Liver (tissue), 9 donors: ENCODE results near the gene MTHFS. TPM values are rescaled to one million over a fixed set of nuclear protein-coding genes. Genes with fewer than 3 reads are reported as not detected.
A peak's percentile ranks its signal among the peaks of the same experiment; 100 is the strongest.

Experiments used
- DNase-seq: peaks from one replicate; pipeline ENCODE4 v3.0.0-alpha.2; 2017; ENCODE audit warnings: low spot score
- H3K27ac ChIP-seq, 2 donors: one replicate each; pipeline ENCODE4 v1.7.0; 2013; ENCODE audit warnings: inconsistent platforms in 2 of 2, low read length in 2 of 2, control low read depth in 1 of 2, low read depth in 1 of 2, mild to moderate bottlenecking in 1 of 2
- H3K27me3 ChIP-seq, 4 donors: one replicate each; pipeline versions ENCODE4 v1.6.1 to v1.7.0; 2013; ENCODE audit warnings: low read length in 3 of 4, inconsistent platforms in 1 of 4, mild to moderate bottlenecking in 1 of 4, moderate library complexity in 1 of 4; ENCODE audit not compliant: control insufficient read depth in 4 of 4, insufficient read depth in 4 of 4
- H3K36me3 ChIP-seq, 4 donors: one replicate each; pipeline versions ENCODE4 v1.6.1 to v1.7.0; 2013; ENCODE audit warnings: low read length in 3 of 4, mild to moderate bottlenecking in 3 of 4, low read depth in 1 of 4, moderate library complexity in 1 of 4; ENCODE audit not compliant: control insufficient read depth in 4 of 4, insufficient read depth in 3 of 4
- H3K4me1 ChIP-seq, 4 donors: one replicate each; pipeline versions ENCODE4 v1.6.1 to v1.7.0; 2013; ENCODE audit warnings: low read length in 3 of 4, mild to moderate bottlenecking in 3 of 4, moderate library complexity in 1 of 4; ENCODE audit not compliant: control insufficient read depth in 4 of 4, insufficient read depth in 4 of 4
- H3K4me3 ChIP-seq, 3 donors: one replicate each; pipeline versions ENCODE4 v1.6.1 to v1.7.0; 2013; ENCODE audit warnings: low read length in 3 of 3, control low read depth in 1 of 3, low read depth in 1 of 3, mild to moderate bottlenecking in 1 of 3
- H3K9ac ChIP-seq, 2 donors: one replicate each; pipeline ENCODE4 v1.7.0; 2013; ENCODE audit warnings: low read length in 2 of 2, mild to moderate bottlenecking in 2 of 2, moderate library complexity in 2 of 2, control low read depth in 1 of 2, low read depth in 1 of 2
- H3K9me3 ChIP-seq, 4 donors: one replicate each; pipeline versions ENCODE4 v1.6.1 to v1.7.0; 2013; ENCODE audit warnings: low read length in 3 of 4; ENCODE audit not compliant: control insufficient read depth in 4 of 4
- EGR1 ChIP-seq, 2 donors: IDR thresholded peaks; 2 replicates each; pipeline ENCODE4 v1.6.1; 2016 to 2018; ENCODE audit warnings: antibody characterized with exemption in 2 of 2, low read depth in 2 of 2
- FOXA1 ChIP-seq: IDR thresholded peaks from 2 replicates; pipeline ENCODE4 v1.6.1; 2016; ENCODE audit warnings: antibody characterized with exemption
- FOXA2 ChIP-seq: IDR thresholded peaks from 2 replicates; pipeline ENCODE4 v1.6.1; 2016; ENCODE audit warnings: antibody characterized with exemption
- GABPA ChIP-seq, 2 donors: IDR thresholded peaks in 1 of 2; conservative IDR thresholded peaks in 1 of 2; 2 replicates each; pipeline ENCODE4 v1.6.1; 2016; ENCODE audit warnings: antibody characterized with exemption in 2 of 2, mild to moderate bottlenecking in 1 of 2, moderate library complexity in 1 of 2
- HNF4A ChIP-seq, 2 donors: conservative IDR thresholded peaks; 2 replicates each; pipeline ENCODE4 v1.6.1; 2016; ENCODE audit warnings: antibody characterized with exemption in 2 of 2, mild to moderate bottlenecking in 2 of 2
- HNF4G ChIP-seq: IDR thresholded peaks from 2 replicates; pipeline ENCODE4 v1.6.1; 2016; ENCODE audit warnings: antibody characterized with exemption
- JUND ChIP-seq, 2 donors: IDR thresholded peaks; 2 replicates each; pipeline ENCODE4 v1.6.1; 2016; ENCODE audit warnings: antibody characterized with exemption in 2 of 2
- NR2F2 ChIP-seq: IDR thresholded peaks from 2 replicates; pipeline ENCODE4 v1.6.1; 2016; ENCODE audit warnings: antibody characterized with exemption
- RAD21 ChIP-seq, 2 donors: IDR thresholded peaks; 2 replicates each; pipeline ENCODE4 v1.6.1; 2016; ENCODE audit warnings: antibody characterized with exemption in 2 of 2, mild to moderate bottlenecking in 2 of 2
- RXRA ChIP-seq, 2 donors: IDR thresholded peaks; 2 replicates each; pipeline ENCODE4 v1.6.1; 2017 to 2018; ENCODE audit warnings: antibody characterized with exemption in 2 of 2, mild to moderate bottlenecking in 1 of 2
- SP1 ChIP-seq: IDR thresholded peaks from 2 replicates; pipeline ENCODE4 v1.6.1; 2018; ENCODE audit warnings: antibody characterized with exemption, mild to moderate bottlenecking
- TAF1 ChIP-seq: conservative IDR thresholded peaks from 2 replicates; pipeline ENCODE4 v1.6.1; 2016; ENCODE audit warnings: antibody characterized with exemption, mild to moderate bottlenecking
- YY1 ChIP-seq: IDR thresholded peaks from 2 replicates; pipeline ENCODE4 v1.6.1; 2016; ENCODE audit warnings: antibody characterized with exemption, mild to moderate bottlenecking
- WGBS: extraction: QIAGEN DNeasy Blood & Tissue Kit; methylation state at CpG from one replicate; pipeline ENCODE4 v1.1.7; 2013; 5-methylcytosine and 5-hydroxymethylcytosine counted together
- polyA plus RNA-seq, 2 donors: library from polyadenylated mRNA; stranded (reverse) in 1 of 2; unstranded in 1 of 2; fragments of 200-250 nt in 1 of 2; fragments of >200 nt in 1 of 2; fragmentation: Nextera tagmentation in 1 of 2; extraction: Ambion mirVana in 1 of 2; gene quantifications; one replicate each; pipeline versions ENCODE4 v1.2.1 to v1.2.3, GENCODE V29; 2013 to 2015
- total RNA-seq, 2 donors: library from RNA; depleted of rRNA; stranded (reverse); fragments of >200 nt; gene quantifications; one replicate each; pipeline ENCODE4 v1.2.3, GENCODE V29; 2014
- TF ChIP-seq, protein P1 (sequence below): IDR thresholded peaks from 2 replicates; pipeline ENCODE4 v1.6.1; 2016; ENCODE audit warnings: antibody characterized with exemption, mild to moderate bottlenecking
- TF ChIP-seq, protein P2 (sequence below): IDR thresholded peaks from 2 replicates; pipeline ENCODE4 v1.6.1; 2016; ENCODE audit warnings: antibody characterized with exemption
- TF ChIP-seq, protein P3 (sequence below): fragments of 150-350 bp; IDR thresholded peaks from 2 replicates; pipeline ENCODE4 v1.5.1; 2017; ENCODE audit warnings: improper control_type of control experiment, low read depth, low read length; ENCODE audit not compliant: missing input control
- TF ChIP-seq, protein P4 (sequence below): IDR thresholded peaks from 2 replicates; pipeline ENCODE4 v1.6.1; 2016; ENCODE audit warnings: antibody characterized with exemption
- TF ChIP-seq, protein P5 (sequence below): IDR thresholded peaks from 2 replicates; pipeline ENCODE4 v1.6.1; 2016; ENCODE audit warnings: antibody characterized with exemption
- donor health status: healthy.
- donor health status: healthy.
- donor health status: healthy.
- donor health status: healthy.
- donor health status: healthy.

The MTHFS gene
- total and polyA plus RNA-seq, 4 donors: 40.9 to 338 (median 157) TPM

DNA sequence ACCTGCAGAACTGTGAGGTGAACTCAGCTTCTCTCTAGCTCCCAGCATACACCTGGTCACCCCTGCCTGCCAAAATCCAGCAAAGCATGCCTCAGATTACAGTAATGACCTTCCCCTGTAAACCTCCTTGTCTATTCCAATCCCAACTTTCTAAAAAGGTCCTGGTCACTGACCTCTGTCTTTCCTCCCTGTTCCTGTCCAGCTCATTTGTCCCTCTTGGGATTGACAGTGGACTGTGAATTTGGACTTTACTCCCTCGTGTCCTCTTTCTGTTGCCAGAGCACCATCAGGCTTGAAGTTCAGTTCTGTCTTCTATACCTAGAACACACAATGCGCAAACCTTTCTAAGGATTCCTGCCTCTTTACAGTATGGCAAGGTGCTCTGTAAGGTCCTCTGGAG, 50.3 kb downstream of the MTHFS start:
- Histone ChIP-seq H3K27ac (peak overlapping the region; percentile 33 to 39), H3K4me1 (peaks cover 4 to 38% (median 23%) of the 10 kb centered on the region in 4 donors), H3K4me3 (no peak overlapping the region), H3K9ac (no peak overlapping the region), H3K36me3 (peaks cover 1 to 54% (median 42%) of the 10 kb centered on the region in 4 donors), H3K9me3 (no peaks in the 10 kb centered on the region), H3K27me3 (no peaks in the 10 kb centered on the region)
- TF ChIP-seq TAF1: no peak
- TF ChIP-seq EGR1 (IDR thresholded peaks at IDR 0.05; ENCODE audit: low read depth in 2 of 2): peak in 1 of 2 donors; percentile 50
- peak; percentile 61 to 62 for TF ChIP-seq RAD21 (IDR thresholded peaks at IDR 0.05)
- TF ChIP-seq, protein P1, sequence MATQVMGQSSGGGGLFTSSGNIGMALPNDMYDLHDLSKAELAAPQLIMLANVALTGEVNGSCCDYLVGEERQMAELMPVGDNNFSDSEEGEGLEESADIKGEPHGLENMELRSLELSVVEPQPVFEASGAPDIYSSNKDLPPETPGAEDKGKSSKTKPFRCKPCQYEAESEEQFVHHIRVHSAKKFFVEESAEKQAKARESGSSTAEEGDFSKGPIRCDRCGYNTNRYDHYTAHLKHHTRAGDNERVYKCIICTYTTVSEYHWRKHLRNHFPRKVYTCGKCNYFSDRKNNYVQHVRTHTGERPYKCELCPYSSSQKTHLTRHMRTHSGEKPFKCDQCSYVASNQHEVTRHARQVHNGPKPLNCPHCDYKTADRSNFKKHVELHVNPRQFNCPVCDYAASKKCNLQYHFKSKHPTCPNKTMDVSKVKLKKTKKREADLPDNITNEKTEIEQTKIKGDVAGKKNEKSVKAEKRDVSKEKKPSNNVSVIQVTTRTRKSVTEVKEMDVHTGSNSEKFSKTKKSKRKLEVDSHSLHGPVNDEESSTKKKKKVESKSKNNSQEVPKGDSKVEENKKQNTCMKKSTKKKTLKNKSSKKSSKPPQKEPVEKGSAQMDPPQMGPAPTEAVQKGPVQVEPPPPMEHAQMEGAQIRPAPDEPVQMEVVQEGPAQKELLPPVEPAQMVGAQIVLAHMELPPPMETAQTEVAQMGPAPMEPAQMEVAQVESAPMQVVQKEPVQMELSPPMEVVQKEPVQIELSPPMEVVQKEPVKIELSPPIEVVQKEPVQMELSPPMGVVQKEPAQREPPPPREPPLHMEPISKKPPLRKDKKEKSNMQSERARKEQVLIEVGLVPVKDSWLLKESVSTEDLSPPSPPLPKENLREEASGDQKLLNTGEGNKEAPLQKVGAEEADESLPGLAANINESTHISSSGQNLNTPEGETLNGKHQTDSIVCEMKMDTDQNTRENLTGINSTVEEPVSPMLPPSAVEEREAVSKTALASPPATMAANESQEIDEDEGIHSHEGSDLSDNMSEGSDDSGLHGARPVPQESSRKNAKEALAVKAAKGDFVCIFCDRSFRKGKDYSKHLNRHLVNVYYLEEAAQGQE: peak; percentile 80
- TF ChIP-seq RXRA (IDR thresholded peaks at IDR 0.05): peak; percentile 97 to 98
- peak; percentile 99 for TF ChIP-seq HNF4G
- TF ChIP-seq, protein P2, sequence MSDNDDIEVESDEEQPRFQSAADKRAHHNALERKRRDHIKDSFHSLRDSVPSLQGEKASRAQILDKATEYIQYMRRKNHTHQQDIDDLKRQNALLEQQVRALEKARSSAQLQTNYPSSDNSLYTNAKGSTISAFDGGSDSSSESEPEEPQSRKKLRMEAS: peak; percentile 96
- TF ChIP-seq YY1: peak; percentile 83
- peak; percentile 87 for TF ChIP-seq NR2F2
- TF ChIP-seq, protein P3, sequence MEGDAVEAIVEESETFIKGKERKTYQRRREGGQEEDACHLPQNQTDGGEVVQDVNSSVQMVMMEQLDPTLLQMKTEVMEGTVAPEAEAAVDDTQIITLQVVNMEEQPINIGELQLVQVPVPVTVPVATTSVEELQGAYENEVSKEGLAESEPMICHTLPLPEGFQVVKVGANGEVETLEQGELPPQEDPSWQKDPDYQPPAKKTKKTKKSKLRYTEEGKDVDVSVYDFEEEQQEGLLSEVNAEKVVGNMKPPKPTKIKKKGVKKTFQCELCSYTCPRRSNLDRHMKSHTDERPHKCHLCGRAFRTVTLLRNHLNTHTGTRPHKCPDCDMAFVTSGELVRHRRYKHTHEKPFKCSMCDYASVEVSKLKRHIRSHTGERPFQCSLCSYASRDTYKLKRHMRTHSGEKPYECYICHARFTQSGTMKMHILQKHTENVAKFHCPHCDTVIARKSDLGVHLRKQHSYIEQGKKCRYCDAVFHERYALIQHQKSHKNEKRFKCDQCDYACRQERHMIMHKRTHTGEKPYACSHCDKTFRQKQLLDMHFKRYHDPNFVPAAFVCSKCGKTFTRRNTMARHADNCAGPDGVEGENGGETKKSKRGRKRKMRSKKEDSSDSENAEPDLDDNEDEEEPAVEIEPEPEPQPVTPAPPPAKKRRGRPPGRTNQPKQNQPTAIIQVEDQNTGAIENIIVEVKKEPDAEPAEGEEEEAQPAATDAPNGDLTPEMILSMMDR: no peak
- TF ChIP-seq JUND (IDR thresholded peaks at IDR 0.05): peak; percentile 73 to 85
- peak in 1 of 2 donors; percentile 60 for TF ChIP-seq GABPA (IDR thresholded peaks at IDR 0.05 in 1 of 2, conservative IDR thresholded peaks at IDR 0.05 in 1 of 2)
- peak; percentile 73 for TF ChIP-seq FOXA1
- TF ChIP-seq HNF4A (conservative IDR thresholded peaks at IDR 0.05): peak; percentile 100
- TF ChIP-seq, protein P4, sequence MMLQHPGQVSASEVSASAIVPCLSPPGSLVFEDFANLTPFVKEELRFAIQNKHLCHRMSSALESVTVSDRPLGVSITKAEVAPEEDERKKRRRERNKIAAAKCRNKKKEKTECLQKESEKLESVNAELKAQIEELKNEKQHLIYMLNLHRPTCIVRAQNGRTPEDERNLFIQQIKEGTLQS: peak; percentile 24
- TF ChIP-seq FOXA2: peak; percentile 72
- TF ChIP-seq SP1: peak; percentile 96
- TF ChIP-seq, protein P5, sequence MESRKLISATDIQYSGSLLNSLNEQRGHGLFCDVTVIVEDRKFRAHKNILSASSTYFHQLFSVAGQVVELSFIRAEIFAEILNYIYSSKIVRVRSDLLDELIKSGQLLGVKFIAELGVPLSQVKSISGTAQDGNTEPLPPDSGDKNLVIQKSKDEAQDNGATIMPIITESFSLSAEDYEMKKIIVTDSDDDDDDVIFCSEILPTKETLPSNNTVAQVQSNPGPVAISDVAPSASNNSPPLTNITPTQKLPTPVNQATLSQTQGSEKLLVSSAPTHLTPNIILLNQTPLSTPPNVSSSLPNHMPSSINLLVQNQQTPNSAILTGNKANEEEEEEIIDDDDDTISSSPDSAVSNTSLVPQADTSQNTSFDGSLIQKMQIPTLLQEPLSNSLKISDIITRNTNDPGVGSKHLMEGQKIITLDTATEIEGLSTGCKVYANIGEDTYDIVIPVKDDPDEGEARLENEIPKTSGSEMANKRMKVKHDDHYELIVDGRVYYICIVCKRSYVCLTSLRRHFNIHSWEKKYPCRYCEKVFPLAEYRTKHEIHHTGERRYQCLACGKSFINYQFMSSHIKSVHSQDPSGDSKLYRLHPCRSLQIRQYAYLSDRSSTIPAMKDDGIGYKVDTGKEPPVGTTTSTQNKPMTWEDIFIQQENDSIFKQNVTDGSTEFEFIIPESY: peak; percentile 83
- WGBS: 37% methylated on average over 2 of the region's 2 CpGs
- no peak for DNase-seq
